Ramos (cell line): ENCODE data around the gene TMED5.
"Not testable (repeated sequence)": the region's sequence is repeated elsewhere in the genome, so short reads cannot be mapped to it uniquely, and the experiment has no call there.

Experiments
- in situ Hi-C: fragments of 300-500 bp; cut with MboI; formaldehyde crosslinking; loops from one replicate; pipeline ENCODE4 v1.14.3; 2022; ENCODE audit warnings: low sequenced_read_pairs; ENCODE audit not compliant: unreplicated experiment

The TMED5 gene

DNA sequence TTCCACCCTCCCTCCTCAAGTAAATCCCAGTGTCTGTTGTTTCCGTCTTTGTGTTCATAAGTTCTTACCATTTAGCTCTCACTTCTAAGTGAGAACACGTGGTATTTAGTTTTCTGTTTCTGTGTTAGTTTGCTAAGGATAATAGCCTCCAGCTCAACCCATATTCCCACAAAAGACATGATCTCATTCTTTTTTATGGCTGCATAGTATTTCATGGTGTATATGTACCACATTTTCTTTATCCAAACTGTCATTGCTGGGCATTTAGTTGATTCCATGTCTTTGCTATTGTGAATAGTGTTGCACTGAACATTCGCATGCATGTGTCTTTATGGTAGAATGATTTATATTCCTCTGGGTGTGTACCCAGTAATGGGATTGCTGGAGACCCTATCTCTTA, 5.6 kb downstream of the TMED5 start:
- in situ Hi-C loops = not testable (repeated sequence)

DNA sequence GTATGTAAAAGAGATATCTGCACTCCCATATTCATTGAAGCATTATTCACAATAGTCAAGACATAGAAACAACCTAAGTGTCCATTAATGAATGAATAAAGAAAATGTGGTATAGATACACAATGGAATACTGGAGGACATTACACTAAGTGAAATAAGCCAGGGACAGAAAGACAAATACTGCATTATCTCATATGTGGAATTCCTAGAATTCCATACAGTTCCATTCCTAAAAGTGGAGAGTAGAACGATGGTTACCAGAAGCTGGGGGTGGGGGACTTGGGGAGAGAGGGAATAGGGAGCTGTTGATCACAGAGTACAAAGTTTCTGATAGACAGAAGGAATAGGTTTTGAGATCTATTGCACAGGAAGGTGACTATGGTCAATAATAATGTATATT, 7.4 kb downstream of the TMED5 start:
- in situ Hi-C loops = no loop called here

DNA sequence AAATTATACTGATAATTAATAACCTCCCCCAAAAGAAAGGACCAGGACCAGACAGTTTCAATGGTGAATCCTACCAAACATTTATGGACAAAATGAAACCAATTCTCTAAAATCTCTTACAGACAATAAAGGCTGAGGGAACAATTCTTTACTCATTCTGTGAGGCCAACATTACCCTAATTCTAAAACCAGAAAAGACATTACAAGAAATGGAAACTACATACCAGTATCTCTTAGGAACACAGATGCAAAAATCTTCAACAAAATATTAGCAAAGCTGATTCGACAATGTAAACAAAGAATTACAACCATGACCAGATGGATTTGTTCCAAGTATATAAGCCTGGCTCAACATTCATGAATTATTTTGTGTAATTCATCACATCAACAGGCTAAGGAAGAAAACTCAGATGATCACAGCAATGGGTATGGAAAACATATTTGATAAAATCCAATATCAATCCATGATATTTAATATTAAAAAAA, 8.6 kb downstream of the TMED5 start:
- in situ Hi-C loops = no loop called here

- in situ Hi-C loops = not testable (repeated sequence)
Measured at GRCh38 chr1:93170141-93170678, 10.0 kb downstream of the TMED5 start.

DNA sequence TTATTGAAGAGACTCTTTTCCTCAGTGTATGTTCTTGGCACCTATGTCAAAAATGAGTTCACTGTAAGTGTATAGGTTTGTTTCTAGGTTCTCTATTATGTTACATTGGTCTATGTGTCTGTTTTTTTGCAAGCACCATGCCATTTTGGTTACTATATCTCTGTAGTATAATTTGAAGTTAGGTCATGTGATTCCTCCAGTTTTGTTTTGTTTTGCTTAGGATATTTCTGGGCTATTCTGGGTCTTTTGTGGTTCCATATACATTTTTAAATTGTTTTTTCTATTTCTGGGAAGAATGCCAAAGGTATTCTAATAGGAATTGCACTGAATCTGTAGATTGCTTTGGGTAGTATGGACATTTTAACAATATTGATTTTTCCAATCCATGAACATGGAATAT, 13.2 kb downstream of the TMED5 start:
- in situ Hi-C loops = no loop called here

DNA sequence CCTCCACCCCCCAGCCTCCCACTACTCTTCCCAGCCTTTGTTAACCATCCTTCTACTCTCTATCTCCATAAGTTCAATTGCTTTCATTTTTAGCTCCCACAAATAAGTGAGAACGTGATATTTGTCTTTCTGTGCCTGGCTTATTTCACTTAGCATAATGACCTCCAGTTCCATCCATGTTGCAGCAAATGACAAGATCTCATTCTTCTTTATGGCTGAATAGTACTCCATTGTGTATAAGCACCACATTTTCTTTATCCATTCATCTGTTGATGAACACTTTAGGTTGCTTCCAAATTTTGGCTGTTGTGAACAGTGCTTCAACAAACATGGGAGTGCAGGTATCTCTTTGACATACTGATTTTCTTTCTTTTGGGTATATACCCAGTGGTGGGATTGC, 14.3 kb downstream of the TMED5 start:
- in situ Hi-C loops = not testable (repeated sequence)

- in situ Hi-C loops = no loop called here
Measured at GRCh38 chr1:93164816-93165215, 15.4 kb downstream of the TMED5 start.

GRCh38 chr1:93163314-93163713, 16.9 kb downstream of the TMED5 start:
- in situ Hi-C loops = not testable (repeated sequence)

GRCh38 chr1:93159337-93159736, 20.9 kb downstream of the TMED5 start:
- in situ Hi-C loops = no loop called here

GRCh38 chr1:93155335-93155734, 24.9 kb downstream of the TMED5 start:
- in situ Hi-C loops = no loop called here

DNA sequence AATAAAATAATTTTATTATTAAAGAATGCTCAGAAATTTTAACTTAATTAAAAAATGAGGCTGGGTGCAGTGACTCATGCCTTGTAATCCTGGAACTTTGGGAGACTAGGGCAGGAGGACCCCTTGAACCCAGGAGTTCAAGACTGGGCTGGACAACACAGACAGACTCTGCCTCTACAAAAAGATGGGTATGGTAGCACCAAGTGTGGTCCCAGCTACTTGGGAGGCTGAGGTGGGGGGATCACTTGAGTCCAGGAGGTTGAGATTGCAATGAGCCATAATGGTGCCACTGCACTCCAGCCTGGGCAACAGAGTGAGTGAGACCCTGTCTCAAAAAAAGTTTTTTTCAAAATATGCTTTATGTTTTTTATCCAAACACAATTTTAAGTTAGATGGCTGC, 25.3 kb downstream of the TMED5 start:
- in situ Hi-C loops = no loop called here

GRCh38 chr1:93152835-93153234, 27.4 kb downstream of the TMED5 start:
- in situ Hi-C loops = no loop called here

- in situ Hi-C loops = no loop called here
Measured at GRCh38 chr1:93151474-93151873, 28.7 kb downstream of the TMED5 start.

DNA sequence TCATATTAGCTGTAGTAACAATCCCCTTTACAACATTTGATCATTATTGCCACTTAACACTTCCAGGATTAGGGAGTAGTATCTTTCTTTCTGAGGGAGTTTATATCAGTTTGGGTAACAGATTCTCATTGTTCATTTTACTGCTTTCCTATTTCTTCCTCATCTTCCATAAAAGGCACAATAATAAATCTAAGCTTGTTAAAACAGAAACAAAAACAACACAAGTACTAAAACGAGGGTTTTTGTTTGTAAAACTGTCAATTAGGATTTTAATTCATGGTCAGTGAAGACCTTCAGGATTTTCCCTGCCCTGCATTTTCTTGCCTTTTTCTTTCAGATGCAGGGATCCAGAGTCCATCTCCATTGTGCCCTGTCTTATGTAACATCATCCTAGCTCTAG, 29.5 kb downstream of the TMED5 start:
- in situ Hi-C loops = no loop called here

- in situ Hi-C loops = no loop called here
Measured at GRCh38 chr1:93148001-93148400, 32.2 kb downstream of the TMED5 start.

DNA sequence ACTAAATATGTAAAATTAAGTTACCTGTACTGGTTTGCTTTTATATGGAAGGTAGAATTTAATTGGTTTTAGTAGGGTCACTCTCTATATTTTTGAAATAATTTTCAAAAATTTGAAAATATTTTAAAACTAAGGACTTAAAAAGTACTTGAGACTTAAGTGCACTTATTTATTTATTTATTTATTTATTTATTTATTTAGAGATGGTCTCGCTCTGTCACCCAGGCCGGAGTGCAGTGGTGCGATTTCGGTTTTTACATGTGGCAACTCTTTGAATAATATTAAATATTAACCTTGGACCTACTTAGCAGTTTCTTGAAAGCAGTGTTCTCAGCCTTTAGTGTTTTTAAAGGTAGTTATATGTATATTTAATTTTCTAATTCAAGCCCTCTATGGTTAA, 36.4 kb downstream of the TMED5 start:
- in situ Hi-C loops = no loop called here

DNA sequence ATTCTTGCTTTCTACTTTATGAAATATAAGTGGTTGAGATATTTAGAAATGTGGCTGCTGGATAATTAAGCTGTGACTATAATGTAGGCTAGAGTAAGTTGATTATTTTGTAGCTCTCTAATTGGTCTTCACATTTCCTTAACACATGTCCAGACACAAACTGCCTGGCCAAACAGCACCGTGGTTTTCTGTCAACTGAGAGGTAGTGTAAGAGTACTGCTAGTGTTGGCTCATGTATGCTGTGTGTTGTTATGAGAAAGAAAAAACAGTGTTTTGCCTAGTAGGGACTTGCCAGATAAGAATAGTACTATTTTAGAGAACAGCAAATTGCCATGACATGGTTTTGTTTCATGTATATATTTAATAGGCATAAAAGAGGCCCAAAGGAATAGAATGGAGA, 37.1 kb downstream of the TMED5 start:
- in situ Hi-C loops = no loop called here

GRCh38 chr1:93142161-93142560, 38.1 kb downstream of the TMED5 start:
- in situ Hi-C loops = no loop called here

DNA sequence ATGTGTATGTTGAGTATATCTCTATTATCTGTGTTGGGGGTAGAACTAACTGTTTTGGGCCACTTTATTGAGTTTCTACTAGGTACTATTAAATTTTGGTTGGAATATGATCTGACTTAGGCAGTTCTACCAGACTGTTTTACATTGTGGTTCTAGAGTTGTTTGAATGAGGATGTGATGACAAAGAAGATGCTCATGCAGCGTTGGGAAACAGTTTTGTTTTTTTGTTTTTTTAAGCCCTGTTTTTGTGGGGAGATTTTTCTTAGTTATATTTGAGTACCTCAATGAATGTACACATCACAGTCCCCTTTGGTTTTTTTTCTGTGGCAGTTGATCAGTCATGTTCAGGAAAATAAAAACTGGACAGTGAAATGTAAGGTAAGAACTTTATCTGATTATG, 40.1 kb downstream of the TMED5 start:
- in situ Hi-C loops = no loop called here

DNA sequence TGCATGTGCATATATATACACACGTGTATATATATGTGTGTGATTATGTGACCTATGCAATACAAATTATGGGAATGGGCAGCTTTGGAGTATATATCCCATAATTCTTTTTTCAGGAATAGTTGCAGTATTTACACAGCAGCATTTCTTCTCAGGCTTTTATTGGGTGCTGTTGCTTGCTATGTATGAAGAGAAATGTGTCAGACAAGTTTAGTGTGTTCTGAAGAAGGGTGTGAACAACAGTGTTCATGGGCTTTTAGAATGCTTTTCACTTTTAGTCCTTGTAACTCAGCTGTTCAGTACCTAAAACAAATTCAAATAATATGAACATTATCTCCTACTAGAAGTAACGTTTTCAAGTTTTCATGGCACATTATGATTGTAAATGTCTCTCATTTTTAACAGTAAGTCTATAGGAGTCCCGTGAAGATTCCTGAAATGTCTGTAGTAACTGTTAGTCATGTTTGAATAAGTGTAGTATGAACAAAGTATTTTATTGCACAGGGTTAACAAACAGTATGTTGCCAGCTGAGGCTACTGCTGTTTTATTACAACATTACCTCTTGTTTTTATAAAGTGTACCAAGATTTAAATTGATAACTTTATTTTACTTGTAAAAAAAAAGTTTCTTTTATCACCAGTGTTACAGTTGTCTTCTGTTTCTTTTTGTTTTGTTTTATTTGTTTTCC, 42.5 kb downstream of the TMED5 start:
- in situ Hi-C loops = no loop called here

DNA sequence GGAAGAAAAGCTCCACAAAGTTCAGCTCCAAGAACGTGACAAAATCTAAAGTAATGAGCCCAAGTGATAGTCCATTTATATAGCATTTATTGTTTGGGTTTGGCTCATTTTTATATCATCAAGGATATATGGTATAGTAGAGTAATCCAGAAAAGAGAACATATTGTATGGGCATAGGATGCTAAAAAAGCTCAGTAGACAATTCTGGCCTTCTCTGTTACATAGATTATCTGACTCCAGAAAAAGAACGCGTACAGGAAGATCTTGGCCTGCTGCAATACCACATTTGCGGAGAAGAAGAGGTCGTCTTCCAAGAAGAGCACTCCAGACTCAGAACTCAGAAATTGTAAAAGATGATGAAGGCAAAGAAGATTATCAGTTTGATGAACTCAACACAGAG, 43.8 kb downstream of the TMED5 start:
- in situ Hi-C loops = no loop called here

DNA sequence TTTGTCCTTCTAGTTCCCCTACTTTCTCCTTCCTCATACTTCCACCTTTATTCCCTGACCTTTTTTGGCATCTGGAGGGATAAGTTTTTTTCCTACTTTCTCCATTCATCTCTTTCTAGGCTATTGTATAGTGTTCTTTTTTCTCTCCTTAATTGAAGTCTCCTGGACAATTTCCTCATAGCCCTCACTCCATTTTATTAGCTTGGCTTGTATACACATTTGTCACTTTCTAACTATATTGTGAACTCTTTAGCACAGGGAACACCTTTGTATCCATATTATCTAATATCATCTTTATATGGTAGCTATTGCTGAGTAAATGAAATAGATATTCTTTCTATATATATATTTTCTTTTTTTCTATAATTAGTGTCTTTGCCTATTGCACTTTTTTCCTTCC, 47.6 kb downstream of the TMED5 start:
- in situ Hi-C loops = no loop called here
